ENCODE results near the gene TIMM22.

GRCh38 chr17:1036171-1036844 is 39.4 kb downstream of the TIMM22 start:
- TF ChIP-seq YY1 (IDR thresholded peaks at IDR 0.05; ENCODE audit: insufficient read depth, insufficient read length): no peak
- no peak for TF ChIP-seq SUZ12 (IDR thresholded peaks at IDR 0.05; ENCODE audit: extremely low read depth, insufficient read depth, insufficient read length)
- no peak for TF ChIP-seq ZNF274 (IDR thresholded peaks at IDR 0.05; ENCODE audit: low read depth, low read length)

Data from NT2/D1 (cell line).